ENCODE data around the gene ODF2L. TPM values are rescaled to one million over a fixed set of nuclear protein-coding genes. Genes with fewer than 3 reads are reported as not detected.

ODF2L gene
- total RNA-seq, 4 donors from 2014 or later, result 26.5 to 134 (median 56.3) TPM

GRCh38 chr1:86381223-86381622 lies 14.9 kb downstream of the ODF2L start:
- Histone ChIP-seq H3K9me3 (no peaks in the 10 kb centered on the region), H3K27me3 (no peaks in the 10 kb centered on the region), H3K4me1 (no peaks in the 10 kb centered on the region), H3K4me3 (no peak overlapping the region), H3K36me3 (no peaks in the 10 kb centered on the region), H3K27ac (no peak overlapping the region)
- no peak for DNase-seq
- intact Hi-C loops (cut with DNase I; ENCODE audit: low total_unique reads), result no loop called here
- TF ChIP-seq POLR2A (IDR thresholded peaks at IDR 0.05), result no peak
- TF ChIP-seq CTCF (IDR thresholded peaks at IDR 0.05), result no peak

- Histone ChIP-seq H3K4me3 (no peak overlapping the region), H3K4me1 (no peaks in the 10 kb centered on the region), H3K36me3 (no peaks in the 10 kb centered on the region), H3K27me3 (no peaks in the 10 kb centered on the region), H3K9me3 (no peaks in the 10 kb centered on the region), H3K27ac (no peak overlapping the region)
- DNase-seq, result no peak
- intact Hi-C loops (cut with DNase I; ENCODE audit: low total_unique reads), result no loop called here
- TF ChIP-seq POLR2A (IDR thresholded peaks at IDR 0.05) (no peak), CTCF (IDR thresholded peaks at IDR 0.05) (peak; percentile 67 to 85 (median 77))
Observed at GRCh38 chr1:86380257-86380861, 15.8 kb downstream of the ODF2L start.

- intact Hi-C loops (cut with DNase I; ENCODE audit: low total_unique reads), result no loop called here
- Histone ChIP-seq H3K27ac (no peak overlapping the region), H3K4me3 (no peak overlapping the region), H3K9me3 (no peaks in the 10 kb centered on the region), H3K36me3 (no peaks in the 10 kb centered on the region), H3K4me1 (no peaks in the 10 kb centered on the region), H3K27me3 (no peaks in the 10 kb centered on the region)
- no peak for DNase-seq
- TF ChIP-seq CTCF (IDR thresholded peaks at IDR 0.05), result no peak
Observed at GRCh38 chr1:86378813-86379212, 17.3 kb downstream of the ODF2L start.

GRCh38 chr1:86377341-86377740 lies 18.8 kb downstream of the ODF2L start:
- TF ChIP-seq CTCF (IDR thresholded peaks at IDR 0.05) (no peak), POLR2A (IDR thresholded peaks at IDR 0.05) (no peak)
- Histone ChIP-seq H3K36me3 (no peaks in the 10 kb centered on the region), H3K4me1 (no peaks in the 10 kb centered on the region), H3K27ac (no peak overlapping the region), H3K9me3 (no peaks in the 10 kb centered on the region), H3K27me3 (no peaks in the 10 kb centered on the region), H3K4me3 (no peak overlapping the region)
- DNase-seq, result no peak
- intact Hi-C loops (cut with DNase I; ENCODE audit: low total_unique reads), result no loop called here

- DNase-seq, result no peak
- Histone ChIP-seq H3K4me1 (no peaks in the 10 kb centered on the region), H3K27ac (no peak overlapping the region), H3K27me3 (no peaks in the 10 kb centered on the region), H3K4me3 (no peak overlapping the region), H3K36me3 (no peaks in the 10 kb centered on the region), H3K9me3 (no peaks in the 10 kb centered on the region)
- intact Hi-C loops (cut with DNase I; ENCODE audit: low total_unique reads), result no loop called here
- TF ChIP-seq POLR2A (IDR thresholded peaks at IDR 0.05), result no peak
- TF ChIP-seq CTCF (IDR thresholded peaks at IDR 0.05), result no peak
Observed at GRCh38 chr1:86375688-86376087, 20.4 kb downstream of the ODF2L start.
